Spleen (tissue), 7 donors: Measurements from ENCODE around the gene VPS8.

Experiments
- POLR2A ChIP-seq, 3 donors: fragments of 450-650 bp; IDR thresholded peaks; one replicate each; pipeline ENCODE4 v1.5.1; 2017; ENCODE audit warnings: antibody characterized with exemption in 3 of 3, mild to moderate bottlenecking in 1 of 3
- POLR2AphosphoS5 ChIP-seq, 3 donors: sonication (generic); formaldehyde crosslinking; IDR thresholded peaks; one replicate each; pipeline ENCODE4 v1.5.1; 2017; ENCODE audit warnings: antibody characterized with exemption in 3 of 3
- TF ChIP-seq, protein P1 (sequence below), 11 experiments: fragments of 200-600 bp in 7 of 11; fragments of 450-650 bp in 4 of 11; sonication (generic) in 4 of 11; IDR thresholded peaks in 8 of 11; conservative IDR thresholded peaks in 3 of 11; 1 replicate in 7 of 11; 2 replicates in 4 of 11; pipeline versions ENCODE4 v1.4.0 to v1.8.0; 2016 to 2021; ENCODE audit warnings: antibody characterized with exemption in 11 of 11, inconsistent platforms in 4 of 11, mild to moderate bottlenecking in 1 of 11
- donor health status: DM: no; HTN: no; CAD: no; lungs with moderate emphysema.
- donor health status: DM: no; HTN: no; CAD: no.
- donor health status: DM: no; HTN: no; CAD: no.

DNA sequence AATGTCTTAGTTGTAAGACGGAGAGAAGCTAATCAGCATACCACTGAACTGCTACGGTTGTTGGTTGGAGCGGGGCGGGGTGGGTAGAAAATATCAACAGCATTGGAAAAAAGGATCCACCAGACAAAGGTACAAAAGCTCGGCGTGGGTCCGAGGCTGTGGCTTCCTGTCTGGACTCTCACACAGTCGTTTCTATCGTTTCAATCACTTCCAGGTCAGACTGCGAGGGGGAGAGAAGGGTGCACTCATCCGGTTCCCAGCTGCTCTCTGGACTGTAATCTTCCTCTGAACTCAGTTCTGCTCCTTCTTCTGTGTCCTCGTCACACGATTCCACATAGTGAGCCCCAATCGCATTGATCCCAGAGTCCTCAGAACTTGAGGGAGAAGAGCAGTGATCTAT lies 270.9 kb downstream of the VPS8 start:
- TF ChIP-seq POLR2A (IDR thresholded peaks at IDR 0.05) (no peak), POLR2AphosphoS5 (IDR thresholded peaks at IDR 0.05) (no peak)
- TF ChIP-seq, protein P1, sequence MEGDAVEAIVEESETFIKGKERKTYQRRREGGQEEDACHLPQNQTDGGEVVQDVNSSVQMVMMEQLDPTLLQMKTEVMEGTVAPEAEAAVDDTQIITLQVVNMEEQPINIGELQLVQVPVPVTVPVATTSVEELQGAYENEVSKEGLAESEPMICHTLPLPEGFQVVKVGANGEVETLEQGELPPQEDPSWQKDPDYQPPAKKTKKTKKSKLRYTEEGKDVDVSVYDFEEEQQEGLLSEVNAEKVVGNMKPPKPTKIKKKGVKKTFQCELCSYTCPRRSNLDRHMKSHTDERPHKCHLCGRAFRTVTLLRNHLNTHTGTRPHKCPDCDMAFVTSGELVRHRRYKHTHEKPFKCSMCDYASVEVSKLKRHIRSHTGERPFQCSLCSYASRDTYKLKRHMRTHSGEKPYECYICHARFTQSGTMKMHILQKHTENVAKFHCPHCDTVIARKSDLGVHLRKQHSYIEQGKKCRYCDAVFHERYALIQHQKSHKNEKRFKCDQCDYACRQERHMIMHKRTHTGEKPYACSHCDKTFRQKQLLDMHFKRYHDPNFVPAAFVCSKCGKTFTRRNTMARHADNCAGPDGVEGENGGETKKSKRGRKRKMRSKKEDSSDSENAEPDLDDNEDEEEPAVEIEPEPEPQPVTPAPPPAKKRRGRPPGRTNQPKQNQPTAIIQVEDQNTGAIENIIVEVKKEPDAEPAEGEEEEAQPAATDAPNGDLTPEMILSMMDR (IDR thresholded peaks at IDR 0.05 in 8 of 11, conservative IDR thresholded peaks at IDR 0.05 in 3 of 11) = no peak
